Endothelial cell of umbilical vein (primary cell): ENCODE data around the gene CDC26. TPM values are rescaled to one million over a fixed set of nuclear protein-coding genes. Genes with fewer than 3 reads are reported as not detected.

Experiments
- BruUV-seq: library from RNA; stranded (reverse); fragments of 400-500 nt; replicated peaks from 2 replicates; lab custom pipeline; 2021; lab: Mats Ljungman, UMichigan
- CTCF ChIA-PET: fragments of 300-600, 350-600 bp; sonication (Branson Sonifier 250); formaldehyde crosslinking; loops from one replicate; lab custom pipeline; 2021; ENCODE audit warnings: antibody characterized with exemption, inconsistent platforms; lab: Charles Lee
- POLR2A ChIA-PET: fragments of 300-600, 350-600 bp; sonication (Branson Sonifier 250); formaldehyde crosslinking; loops from one replicate; lab custom pipeline; 2021; ENCODE audit warnings: antibody characterized with exemption, inconsistent platforms; lab: Charles Lee
- DNase-seq: peaks from one replicate; pipeline ENCODE4 v3.0.0-alpha.2; 2011; ENCODE audit warnings: low read depth, low spot score
- FAIRE-seq: peaks from 2 replicates; lab custom pipeline; 2011; peaks lifted over from hg19 to GRCh38; lab: Jason Lieb, UNC
- H2AFZ ChIP-seq: 2 replicates; pipeline ENCODE4 v1.6.0; 2012; ENCODE audit warnings: low read depth, low read length, control low read depth, inconsistent platforms
- H3K27ac ChIP-seq: 2 replicates; pipeline ENCODE4 v1.5.1; 2011; ENCODE audit warnings: low read depth, mild to moderate bottlenecking, control low read depth, low read length, moderate library complexity; ENCODE audit not compliant: insufficient read depth
- H3K27me3 ChIP-seq, 2 experiments: 2 replicates each; pipeline versions ENCODE4 v1.6.0 to v1.6.1; 2011; ENCODE audit warnings: low read length in 2 of 2, mixed read lengths in 1 of 2; ENCODE audit not compliant: control insufficient read depth in 2 of 2, insufficient read depth in 2 of 2
- H3K36me3 ChIP-seq, 2 experiments: 2 replicates in 1 of 2; 3 replicates in 1 of 2; pipeline ENCODE4 v1.5.1; 2011; ENCODE audit warnings: low read length in 2 of 2, mild to moderate bottlenecking in 1 of 2, moderate library complexity in 1 of 2; ENCODE audit not compliant: control insufficient read depth in 2 of 2, insufficient read depth in 2 of 2; ENCODE audit errors: extremely low read depth in 1 of 2
- H3K4me1 ChIP-seq: 3 replicates; pipeline ENCODE4 v1.5.1; 2011; ENCODE audit warnings: mild to moderate bottlenecking, low read length; ENCODE audit not compliant: control insufficient read depth, insufficient read depth; ENCODE audit errors: extremely low read depth
- H3K4me2 ChIP-seq: 2 replicates; pipeline ENCODE4 v1.6.1; 2011; ENCODE audit warnings: low read length, control low read depth, mixed read lengths; ENCODE audit not compliant: insufficient read depth
- H3K4me3 ChIP-seq, 3 experiments: fragments of 200-600 bp in 1 of 3; sonication (generic), shearing (Covaris generic) in 1 of 3; replicated peaks in 1 of 3; 2 replicates each; pipeline ENCODE4 v1.5.1; 2011 to 2016; ENCODE audit warnings: control low read depth in 3 of 3, low read length in 3 of 3, mild to moderate bottlenecking in 2 of 3, inconsistent platforms in 1 of 3, low read depth in 1 of 3, moderate library complexity in 1 of 3; ENCODE audit not compliant: insufficient read depth in 1 of 3
- H3K79me2 ChIP-seq: 2 replicates; pipeline ENCODE4 v1.6.0; 2012; ENCODE audit warnings: low read length, inconsistent platforms; ENCODE audit not compliant: control insufficient read depth, insufficient read depth
- H3K9ac ChIP-seq: replicated peaks from 2 replicates; pipeline ENCODE3; 2011; ENCODE audit warnings: low read length, control low read depth; ENCODE audit not compliant: insufficient read depth; ENCODE audit errors: extremely low read depth
- H3K9me1 ChIP-seq: replicated peaks from 3 replicates; pipeline ENCODE4 v1.6.0; 2011; ENCODE audit warnings: mild to moderate bottlenecking, low read length; ENCODE audit not compliant: control insufficient read depth, insufficient read depth; ENCODE audit errors: extremely low read depth
- H3K9me3 ChIP-seq: replicated peaks from 2 replicates; pipeline ENCODE4 v1.5.1; 2012; ENCODE audit warnings: low read length, inconsistent platforms; ENCODE audit not compliant: control insufficient read depth, insufficient read depth
- H4K20me1 ChIP-seq: replicated peaks from 2 replicates; pipeline ENCODE3; 2011; ENCODE audit warnings: mild to moderate bottlenecking, low read length; ENCODE audit not compliant: control insufficient read depth, insufficient read depth; ENCODE audit errors: extremely low read depth
- FOS ChIP-seq: IDR thresholded peaks from 2 replicates; pipeline ENCODE4 v1.6.1; 2011; ENCODE audit warnings: mild to moderate bottlenecking, low read length, moderate library complexity, borderline replicate concordance; ENCODE audit not compliant: insufficient read depth
- GATA2 ChIP-seq: IDR thresholded peaks from 2 replicates; pipeline ENCODE4 v1.7.0; 2011; ENCODE audit warnings: low read depth, mild to moderate bottlenecking, moderate library complexity, mixed read lengths, low read length; ENCODE audit not compliant: insufficient read length, insufficient read depth
- JUN ChIP-seq: IDR thresholded peaks from 2 replicates; pipeline ENCODE4 v1.6.1; 2011; ENCODE audit warnings: borderline replicate concordance, low read depth; ENCODE audit not compliant: insufficient read length, insufficient read depth
- MYC ChIP-seq: IDR thresholded peaks from one replicate; pipeline ENCODE4 v1.6.1; 2011; ENCODE audit warnings: mild to moderate bottlenecking, low read depth, low read length
- POLR2A ChIP-seq: IDR thresholded peaks from 2 replicates; pipeline ENCODE4 v1.6.1; 2012; ENCODE audit warnings: low read depth, mild to moderate bottlenecking, control low read depth, low read length
- POLR2AphosphoS5 ChIP-seq: IDR thresholded peaks from 2 replicates; pipeline ENCODE4 v1.6.1; 2012; ENCODE audit warnings: low read depth, mild to moderate bottlenecking, control low read depth, low read length, moderate library complexity; ENCODE audit not compliant: insufficient read depth
- dilution Hi-C: fragments of 300-500 bp; cut with MboI; formaldehyde crosslinking; loops from one replicate; pipeline ENCODE4 v1.15.0; 2019; ENCODE audit warnings: low sequenced_read_pairs; ENCODE audit not compliant: extremely low pct_ligation_motif_present
- intact Hi-C: fragments of 100-400 bp; cut with micrococcal nuclease; formaldehyde crosslinking; loops from one replicate; pipeline ENCODE4 v1.10.0; 2022
- polyA plus RNA-seq, 4 experiments: library from polyadenylated mRNA; depleted of rRNA in 3 of 4; stranded (reverse) in 3 of 4; unstranded in 1 of 4; fragments of >200 nt; gene quantifications; 2 replicates each; pipeline versions ENCODE4 v1.2.1 to v1.2.3, GENCODE V29; 2011 to 2012; ENCODE audit warnings: missing spikeins in 1 of 4
- total RNA-seq: library from RNA; stranded (reverse); gene quantifications from 2 replicates; pipeline ENCODE4 v1.2.3, GENCODE V29; 2021
- TF ChIP-seq, protein P1 (sequence below), 2 donors: IDR thresholded peaks; 1 replicate in 1 of 2; 2 replicates in 1 of 2; pipeline ENCODE4 v1.5.1; 2011; ENCODE audit warnings: low read length in 2 of 2, mild to moderate bottlenecking in 2 of 2, moderate library complexity in 2 of 2, control low read depth in 1 of 2, inconsistent platforms in 1 of 2, low read depth in 1 of 2; ENCODE audit not compliant: insufficient read depth in 1 of 2; ENCODE audit errors: extremely low read depth in 1 of 2
- TF ChIP-seq, protein P2 (sequence below): IDR thresholded peaks from 2 replicates; pipeline ENCODE4 v1.6.1; 2011; ENCODE audit not compliant: insufficient read depth, insufficient read length

The CDC26 gene
- total and polyA plus RNA-seq, 2 donors (not counting 3 experiments of a cell fraction or from before 2014, with no cell fraction given): 25.7 to 36.9 TPM

DNA sequence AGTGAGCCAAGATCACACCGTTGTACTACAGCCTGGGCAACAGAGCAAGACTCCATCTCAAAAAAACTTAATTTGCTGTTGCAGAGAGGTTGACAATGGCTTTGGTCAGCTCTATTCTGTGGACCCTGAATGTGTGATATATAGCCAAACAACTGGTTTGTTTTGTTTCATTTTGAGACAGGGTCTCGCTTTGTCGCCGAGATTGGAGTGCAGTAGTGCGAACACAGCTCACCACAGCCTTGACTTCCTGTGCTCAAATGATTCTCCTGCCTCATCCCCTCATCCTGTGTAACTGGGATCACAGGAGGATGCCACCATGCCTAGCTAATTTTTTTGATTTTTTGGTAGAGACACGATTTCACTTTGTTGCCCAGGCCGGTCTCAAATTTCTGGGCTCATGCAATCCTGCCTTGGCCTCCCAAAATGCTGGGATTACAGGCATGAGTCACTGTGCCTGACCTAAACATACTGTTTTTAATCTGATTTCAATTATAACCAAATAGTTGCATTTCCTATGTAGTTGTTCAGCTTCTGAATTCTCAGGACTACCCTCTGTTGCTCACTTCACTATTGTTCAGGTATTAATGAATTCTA lies 18.0 kb upstream of the CDC26 start:
- H3K27ac ChIP-seq: no peak overlapping the region
- no peaks in the 10 kb centered on the region for H3K9me3 ChIP-seq
- DNase-seq: no peak
- dilution Hi-C loops (no loop called here), intact Hi-C loops (no loop called here)
- no peak overlapping the region for H2AFZ ChIP-seq
- no peaks in the 10 kb centered on the region for H3K79me2 ChIP-seq
- H3K4me3 ChIP-seq: no peak overlapping the region
- no peaks in the 10 kb centered on the region for H3K9me1 ChIP-seq
- FAIRE-seq: no peak
- H3K4me2 ChIP-seq: no peak overlapping the region
- H3K36me3 ChIP-seq: peaks cover 19 to 21% of the 10 kb centered on the region in 2 experiments
- BruUV-seq: no TSS peak
- H3K27me3 ChIP-seq: no peaks in the 10 kb centered on the region
- CTCF ChIA-PET: interaction anchor here (1.1 kb wide), 1 partner anchor 18 kb away, joined by 3 read pairs; the partner anchor contains the start of gene CDC26
- POLR2A ChIA-PET: no interaction called here
- no peaks in the 10 kb centered on the region for H4K20me1 ChIP-seq
- no peak overlapping the region for H3K9ac ChIP-seq
- TF ChIP-seq JUN (no peak), FOS (no peak), MYC (no peak), GATA2 (no peak), POLR2A (no peak), POLR2AphosphoS5 (no peak)
- TF ChIP-seq, protein P1, sequence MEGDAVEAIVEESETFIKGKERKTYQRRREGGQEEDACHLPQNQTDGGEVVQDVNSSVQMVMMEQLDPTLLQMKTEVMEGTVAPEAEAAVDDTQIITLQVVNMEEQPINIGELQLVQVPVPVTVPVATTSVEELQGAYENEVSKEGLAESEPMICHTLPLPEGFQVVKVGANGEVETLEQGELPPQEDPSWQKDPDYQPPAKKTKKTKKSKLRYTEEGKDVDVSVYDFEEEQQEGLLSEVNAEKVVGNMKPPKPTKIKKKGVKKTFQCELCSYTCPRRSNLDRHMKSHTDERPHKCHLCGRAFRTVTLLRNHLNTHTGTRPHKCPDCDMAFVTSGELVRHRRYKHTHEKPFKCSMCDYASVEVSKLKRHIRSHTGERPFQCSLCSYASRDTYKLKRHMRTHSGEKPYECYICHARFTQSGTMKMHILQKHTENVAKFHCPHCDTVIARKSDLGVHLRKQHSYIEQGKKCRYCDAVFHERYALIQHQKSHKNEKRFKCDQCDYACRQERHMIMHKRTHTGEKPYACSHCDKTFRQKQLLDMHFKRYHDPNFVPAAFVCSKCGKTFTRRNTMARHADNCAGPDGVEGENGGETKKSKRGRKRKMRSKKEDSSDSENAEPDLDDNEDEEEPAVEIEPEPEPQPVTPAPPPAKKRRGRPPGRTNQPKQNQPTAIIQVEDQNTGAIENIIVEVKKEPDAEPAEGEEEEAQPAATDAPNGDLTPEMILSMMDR (IDR thresholded peaks at IDR 0.05; ENCODE audit: extremely low read depth in 1 of 2, insufficient read depth in 1 of 2, low read depth in 1 of 2, low read length in 2 of 2): no peak
- TF ChIP-seq, protein P2, sequence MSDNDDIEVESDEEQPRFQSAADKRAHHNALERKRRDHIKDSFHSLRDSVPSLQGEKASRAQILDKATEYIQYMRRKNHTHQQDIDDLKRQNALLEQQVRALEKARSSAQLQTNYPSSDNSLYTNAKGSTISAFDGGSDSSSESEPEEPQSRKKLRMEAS: no peak
- no peaks in the 10 kb centered on the region for H3K4me1 ChIP-seq
